Large intestine (tissue), 3 donors: ENCODE results near the gene POLK. TPM values are rescaled to one million over a fixed set of nuclear protein-coding genes. Genes with fewer than 3 reads are reported as not detected.

Experiments
- DNase-seq, 2 donors: peaks; one replicate each; pipeline versions ENCODE4 v3.0.0 to v3.0.0-alpha.2; 2013
- H3K27ac ChIP-seq: one replicate; pipeline ENCODE4 v1.5.1; 2013; ENCODE audit warnings: low read length
- H3K27me3 ChIP-seq: 2 replicates; pipeline ENCODE4 v1.6.1; 2013; ENCODE audit warnings: low read length; ENCODE audit not compliant: control insufficient read depth, insufficient read depth
- H3K36me3 ChIP-seq: 2 replicates; pipeline ENCODE4 v1.6.1; 2013; ENCODE audit warnings: low read length; ENCODE audit not compliant: control insufficient read depth, insufficient read depth
- H3K4me1 ChIP-seq: one replicate; pipeline ENCODE4 v1.6.1; 2013; ENCODE audit warnings: low read length; ENCODE audit not compliant: control insufficient read depth, insufficient read depth
- H3K4me3 ChIP-seq: one replicate; pipeline ENCODE4 v1.5.1; 2013; ENCODE audit warnings: low read length
- H3K9me3 ChIP-seq: one replicate; pipeline ENCODE4 v1.6.1; 2013; ENCODE audit warnings: mild to moderate bottlenecking, low read depth, low read length, moderate library complexity; ENCODE audit not compliant: control insufficient read depth
- WGBS: methylation state at CpG from one replicate; pipeline ENCODE4 v1.1.5; 2013; ENCODE audit warnings: low lambda C conversion rate; ENCODE audit not compliant: insufficient coverage; 5-methylcytosine and 5-hydroxymethylcytosine counted together
- polyA plus RNA-seq: library from polyadenylated mRNA; unstranded; fragments of 120-200 nt; gene quantifications from one replicate; pipeline ENCODE4 v1.2.1, GENCODE V29; 2013

POLK gene
- polyA plus RNA-seq, 1 donor: 18.9 TPM

DNA sequence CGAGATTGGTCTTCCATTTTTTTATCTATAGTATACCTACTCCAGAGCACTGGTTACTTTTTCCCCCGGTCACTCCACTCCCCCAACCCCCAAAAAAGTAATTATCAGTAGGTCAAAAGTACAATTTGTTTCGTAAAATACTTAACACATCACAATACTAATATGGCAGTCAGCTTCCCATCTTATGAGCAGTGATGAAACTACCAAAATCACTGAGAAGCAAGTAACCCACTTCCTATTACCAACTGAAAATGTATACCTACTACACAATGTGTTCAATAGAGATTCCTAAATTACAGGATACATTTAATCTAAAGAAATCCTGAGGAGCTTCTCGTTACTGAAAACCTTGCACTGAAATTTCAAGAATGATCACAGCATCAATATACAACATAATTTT lies 2.1 kb upstream of the POLK start:
- DNase-seq: peak; percentile 2 to 33
- Histone ChIP-seq H3K36me3 (no peaks in the 10 kb centered on the region), H3K27ac (no peak overlapping the region), H3K9me3 (no peaks in the 10 kb centered on the region), H3K4me3 (peak overlapping the region; percentile 96), H3K27me3 (no peaks in the 10 kb centered on the region), H3K4me1 (no peaks in the 10 kb centered on the region)
- 80% methylated on average over 1 of the region's 4 CpGs for WGBS

DNA sequence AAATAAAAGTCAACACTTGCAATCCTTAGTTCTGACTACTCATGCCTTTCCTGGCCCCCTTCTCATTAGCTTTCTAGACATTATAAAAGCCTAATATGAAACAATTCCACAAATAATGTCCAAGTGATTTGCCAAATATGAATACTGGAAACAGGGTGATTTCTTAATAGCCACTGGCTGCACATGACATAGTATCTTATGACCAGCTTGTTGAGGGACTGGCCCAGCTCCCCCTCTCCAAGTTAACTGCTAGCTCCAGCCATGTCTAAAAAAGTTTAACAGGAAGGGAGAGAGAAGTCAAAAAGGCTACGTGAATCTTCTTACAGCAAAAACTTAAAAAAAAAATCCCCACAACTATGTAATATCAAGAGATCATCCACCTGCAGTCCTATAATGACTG lies 1.7 kb upstream of the POLK start:
- no peaks in the 10 kb centered on the region for H3K36me3 ChIP-seq
- no peaks in the 10 kb centered on the region for H3K27me3 ChIP-seq
- peak; percentile 43 to 62 for DNase-seq
- WGBS: 0% methylated on average over 1 of the region's 1 CpG
- H3K4me1 ChIP-seq: no peaks in the 10 kb centered on the region
- no peaks in the 10 kb centered on the region for H3K9me3 ChIP-seq
- peak overlapping the region; percentile 95 for H3K27ac ChIP-seq
- H3K4me3 ChIP-seq: peak overlapping the region; percentile 96

GRCh38 chr5:75510417-75510835 lies 1.3 kb upstream of the POLK start:
- no peaks in the 10 kb centered on the region for H3K9me3 ChIP-seq
- H3K27ac ChIP-seq: peak overlapping the region; percentile 95
- H3K4me1 ChIP-seq: no peaks in the 10 kb centered on the region
- no CpG with 5 or more reads among the region's 15 CpGs for WGBS
- H3K4me3 ChIP-seq: peak overlapping the region; percentile 96
- no peaks in the 10 kb centered on the region for H3K36me3 ChIP-seq
- DNase-seq: peak; percentile 24 to 66
- no peaks in the 10 kb centered on the region for H3K27me3 ChIP-seq

GRCh38 chr5:75510836-75511434 lies 756 bp upstream of the POLK start:
- H3K27ac ChIP-seq: peak overlapping the region; percentile 95
- no peaks in the 10 kb centered on the region for H3K4me1 ChIP-seq
- no peaks in the 10 kb centered on the region for H3K9me3 ChIP-seq
- peak overlapping the region; percentile 96 for H3K4me3 ChIP-seq
- no CpG with 5 or more reads among the region's 54 CpGs for WGBS
- no peaks in the 10 kb centered on the region for H3K36me3 ChIP-seq
- H3K27me3 ChIP-seq: no peaks in the 10 kb centered on the region
- DNase-seq: peak; percentile 63 to 90

DNA sequence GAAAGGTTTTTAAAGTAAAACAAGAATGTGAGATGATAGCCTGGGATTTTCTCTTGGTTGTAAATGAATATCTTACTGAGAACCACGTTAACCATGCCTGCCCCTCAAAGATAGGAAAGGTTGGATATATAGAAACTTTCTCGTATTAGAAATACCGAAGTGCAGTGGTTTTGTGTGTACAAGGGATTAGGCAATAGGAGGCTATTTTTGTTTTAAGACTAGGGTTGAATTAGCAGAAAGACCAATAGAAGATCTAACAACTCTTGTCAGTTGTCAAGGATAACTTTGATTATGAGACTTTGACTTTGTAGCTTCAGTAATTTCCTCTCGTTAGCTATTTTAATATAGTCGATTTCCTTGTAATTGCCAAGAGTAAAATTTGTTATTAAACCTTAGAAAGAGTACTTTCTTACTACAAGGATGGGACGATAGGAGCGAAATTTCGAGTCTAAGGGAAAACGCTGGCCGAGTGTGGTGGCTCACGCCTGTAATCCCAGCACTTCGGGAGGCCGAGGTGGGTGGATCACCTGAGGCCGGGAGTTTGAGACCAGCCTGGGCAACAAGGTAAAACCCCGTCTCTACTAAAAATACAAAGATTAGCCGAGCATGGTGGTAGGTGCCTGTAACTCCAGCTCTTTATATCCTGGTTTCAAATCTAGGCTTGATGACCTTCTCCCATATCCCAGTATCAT lies 838 bp downstream of the POLK start:
- Histone ChIP-seq H3K4me1 (no peaks in the 10 kb centered on the region), H3K9me3 (no peaks in the 10 kb centered on the region), H3K4me3 (peak overlapping the region; percentile 75), H3K27ac (peak overlapping the region; percentile 69), H3K27me3 (no peaks in the 10 kb centered on the region), H3K36me3 (no peaks in the 10 kb centered on the region)
- 77% methylated on average over 6 of the region's 16 CpGs for WGBS
- no peak for DNase-seq

GRCh38 chr5:75513841-75514240 lies 2.1 kb downstream of the POLK start:
- WGBS: 87% methylated on average over 1 of the region's 1 CpG
- Histone ChIP-seq H3K4me1 (no peaks in the 10 kb centered on the region), H3K36me3 (no peaks in the 10 kb centered on the region), H3K27me3 (no peaks in the 10 kb centered on the region), H3K4me3 (no peak overlapping the region), H3K27ac (no peak overlapping the region), H3K9me3 (no peaks in the 10 kb centered on the region)
- DNase-seq: no peak

DNA sequence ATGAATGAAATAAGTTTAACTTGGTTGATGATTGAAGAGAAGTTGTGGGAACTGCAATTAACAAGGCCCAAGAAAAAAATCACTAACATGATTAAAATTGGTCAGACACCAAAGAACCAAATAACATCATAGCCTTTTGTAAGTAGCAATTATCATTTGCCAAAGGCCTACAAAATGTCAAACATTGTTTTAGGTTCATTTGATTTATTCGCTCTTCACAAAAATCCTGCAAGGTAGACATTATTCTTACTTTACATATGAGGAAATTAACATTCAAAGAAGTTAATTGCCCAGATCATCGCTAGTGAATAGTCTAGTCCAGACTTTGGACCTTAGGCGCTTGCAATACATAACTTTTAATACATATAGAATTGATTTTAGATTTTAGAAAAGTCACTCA lies 2.6 kb downstream of the POLK start:
- DNase-seq: no peak
- no peaks in the 10 kb centered on the region for H3K9me3 ChIP-seq
- no peak overlapping the region for H3K4me3 ChIP-seq
- no peaks in the 10 kb centered on the region for H3K4me1 ChIP-seq
- no peak overlapping the region for H3K27ac ChIP-seq
- no CpG with 5 or more reads among the region's 3 CpGs for WGBS
- no peaks in the 10 kb centered on the region for H3K27me3 ChIP-seq
- no peaks in the 10 kb centered on the region for H3K36me3 ChIP-seq

DNA sequence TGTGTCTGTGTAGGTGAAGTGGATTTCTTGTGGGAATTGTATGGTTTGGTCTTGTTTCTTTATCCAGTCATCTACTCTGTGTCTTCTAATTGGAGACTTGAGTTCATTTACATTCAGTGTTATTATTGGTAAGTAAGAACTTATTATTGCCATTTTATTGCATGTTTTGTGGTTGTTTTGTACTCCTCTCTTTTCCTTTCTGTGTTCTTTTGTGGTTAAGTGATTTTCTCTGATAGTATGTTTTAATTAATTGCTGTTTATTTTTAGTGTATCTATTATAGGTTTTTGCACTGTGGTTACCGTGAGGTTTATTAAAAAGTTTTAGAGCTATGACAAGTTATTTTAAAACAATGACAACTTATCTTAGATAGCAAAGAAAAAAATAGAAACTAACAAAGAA lies 8.1 kb downstream of the POLK start:
- Histone ChIP-seq H3K27me3 (no peaks in the 10 kb centered on the region), H3K36me3 (peaks cover 3% of the 10 kb centered on the region), H3K4me1 (no peaks in the 10 kb centered on the region), H3K9me3 (peaks cover 10% of the 10 kb centered on the region), H3K4me3 (no peak overlapping the region), H3K27ac (no peak overlapping the region)
- WGBS: 71% methylated on average over 1 of the region's 1 CpG
- no peak for DNase-seq

DNA sequence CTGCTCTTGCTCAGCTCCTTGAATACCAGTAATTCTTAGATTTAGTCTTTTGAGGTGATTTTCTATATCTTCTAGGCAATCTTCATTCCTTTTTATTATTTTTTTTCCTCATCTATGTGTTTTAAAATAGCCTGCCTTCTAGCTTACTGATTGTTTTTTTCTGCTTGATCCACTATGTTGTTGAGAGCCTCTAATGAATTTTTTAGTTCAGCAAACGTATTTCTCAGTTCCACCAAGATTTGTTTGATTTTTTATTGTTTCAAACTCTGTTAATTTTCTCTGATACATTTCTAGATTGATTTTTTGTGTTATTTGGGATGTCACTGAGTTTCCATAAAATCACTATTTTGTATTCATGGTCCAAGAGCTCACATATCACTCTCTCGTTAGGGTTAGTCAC lies 9.5 kb downstream of the POLK start:
- Histone ChIP-seq H3K27me3 (no peaks in the 10 kb centered on the region), H3K27ac (no peak overlapping the region), H3K36me3 (peaks cover 3% of the 10 kb centered on the region), H3K4me1 (no peaks in the 10 kb centered on the region), H3K4me3 (no peak overlapping the region), H3K9me3 (peaks cover 10% of the 10 kb centered on the region)
- WGBS: 100% methylated on average over 1 of the region's 2 CpGs
- no peak for DNase-seq

DNA sequence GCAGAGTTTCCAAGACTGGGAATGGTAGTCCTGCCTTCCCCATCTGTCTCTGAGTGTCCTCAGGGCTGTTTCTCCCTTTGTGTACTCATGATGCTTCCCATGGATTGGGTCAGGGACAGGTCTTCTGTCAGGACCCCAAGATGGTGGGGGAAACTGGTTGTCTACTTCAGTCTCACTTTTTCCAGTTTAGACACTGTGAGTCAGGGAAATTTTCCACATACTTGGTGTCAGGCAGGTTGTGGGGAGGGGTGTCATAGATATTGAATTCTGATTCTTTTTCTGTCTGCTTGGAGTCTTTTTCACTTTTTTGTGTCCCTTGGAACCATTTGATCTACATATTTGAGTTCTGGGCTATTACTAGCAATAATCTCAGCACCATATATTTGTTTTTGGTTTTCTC lies 10.3 kb downstream of the POLK start:
- Histone ChIP-seq H3K9me3 (peaks cover 10% of the 10 kb centered on the region), H3K27ac (no peak overlapping the region), H3K4me1 (no peaks in the 10 kb centered on the region), H3K4me3 (no peak overlapping the region), H3K27me3 (no peaks in the 10 kb centered on the region), H3K36me3 (peaks cover 3% of the 10 kb centered on the region)
- no peak for DNase-seq

GRCh38 chr5:75522542-75522941 lies 10.9 kb downstream of the POLK start:
- H3K4me1 ChIP-seq: no peaks in the 10 kb centered on the region
- H3K27me3 ChIP-seq: no peaks in the 10 kb centered on the region
- H3K4me3 ChIP-seq: no peak overlapping the region
- H3K27ac ChIP-seq: no peak overlapping the region
- H3K9me3 ChIP-seq: peaks cover 10% of the 10 kb centered on the region
- no peak for DNase-seq
- peaks cover 3% of the 10 kb centered on the region for H3K36me3 ChIP-seq
- WGBS: 100% methylated on average over 1 of the region's 1 CpG
